Measurements from ENCODE around the gene ALS2CL.
A peak's percentile ranks its signal among the peaks of the same experiment; 100 is the strongest.

Gene ALS2CL

GRCh38 chr3:46667657-46668056 is 25.8 kb downstream of the ALS2CL start:
- H3K4me1 Mint-ChIP-seq, result no peaks in the 10 kb centered on the region
- H3K4me3 Mint-ChIP-seq, result no peak overlapping the region
- peak overlapping the region; percentile 30 for H3K27ac Mint-ChIP-seq
- no peaks in the 10 kb centered on the region for H3K9me3 Mint-ChIP-seq
- no peaks in the 10 kb centered on the region for H3K27me3 Mint-ChIP-seq
- H3K36me3 Mint-ChIP-seq, result no peaks in the 10 kb centered on the region

GRCh38 chr3:46667061-46667621 is 26.3 kb downstream of the ALS2CL start:
- Mint-ChIP-seq H3K9me3 (no peaks in the 10 kb centered on the region), H3K27ac (no peak overlapping the region), H3K36me3 (no peaks in the 10 kb centered on the region), H3K4me3 (no peak overlapping the region), H3K4me1 (no peaks in the 10 kb centered on the region), H3K27me3 (no peaks in the 10 kb centered on the region)

- H3K9me3 Mint-ChIP-seq, result no peaks in the 10 kb centered on the region
- H3K27ac Mint-ChIP-seq, result no peak overlapping the region
- H3K36me3 Mint-ChIP-seq, result no peaks in the 10 kb centered on the region
- no peak overlapping the region for H3K4me3 Mint-ChIP-seq
- H3K27me3 Mint-ChIP-seq, result peaks cover 1% of the 10 kb centered on the region
- no peaks in the 10 kb centered on the region for H3K4me1 Mint-ChIP-seq
These were observed 27.0 kb downstream of the ALS2CL start for GRCh38 chr3:46666453-46666845.

- H3K27ac Mint-ChIP-seq, result no peak overlapping the region
- no peak overlapping the region for H3K4me3 Mint-ChIP-seq
- no peaks in the 10 kb centered on the region for H3K9me3 Mint-ChIP-seq
- H3K4me1 Mint-ChIP-seq, result no peaks in the 10 kb centered on the region
- H3K27me3 Mint-ChIP-seq, result peaks cover 1% of the 10 kb centered on the region
- no peaks in the 10 kb centered on the region for H3K36me3 Mint-ChIP-seq
These were observed 27.6 kb downstream of the ALS2CL start for GRCh38 chr3:46665763-46666452.

GRCh38 chr3:46664971-46665762 is 28.3 kb downstream of the ALS2CL start:
- H3K36me3 Mint-ChIP-seq, result no peaks in the 10 kb centered on the region

GRCh38 chr3:46664188-46664970 is 29.1 kb downstream of the ALS2CL start:
- Mint-ChIP-seq H3K4me1 (no peaks in the 10 kb centered on the region), H3K9me3 (no peaks in the 10 kb centered on the region), H3K27me3 (peaks cover 1% of the 10 kb centered on the region), H3K36me3 (no peaks in the 10 kb centered on the region), H3K4me3 (no peak overlapping the region), H3K27ac (no peak overlapping the region)

More at GRCh38 chr3:46664971-46665762, 28.3 kb downstream of the ALS2CL start:
- Mint-ChIP-seq H3K4me3 (no peak overlapping the region), H3K4me1 (no peaks in the 10 kb centered on the region), H3K27ac (no peak overlapping the region), H3K27me3 (peaks cover 1% of the 10 kb centered on the region), H3K9me3 (no peaks in the 10 kb centered on the region)

- Mint-ChIP-seq H3K4me1 (no peaks in the 10 kb centered on the region), H3K27me3 (peaks cover 1% of the 10 kb centered on the region), H3K36me3 (no peaks in the 10 kb centered on the region), H3K27ac (peak overlapping the region; percentile 79), H3K9me3 (no peaks in the 10 kb centered on the region), H3K4me3 (no peak overlapping the region)
These were observed 29.8 kb downstream of the ALS2CL start for GRCh38 chr3:46663591-46664135.

- Mint-ChIP-seq H3K9me3 (no peaks in the 10 kb centered on the region), H3K4me3 (no peak overlapping the region), H3K27me3 (peaks cover 1% of the 10 kb centered on the region), H3K36me3 (no peaks in the 10 kb centered on the region), H3K4me1 (no peaks in the 10 kb centered on the region), H3K27ac (peak overlapping the region; percentile 79)
These were observed 30.5 kb downstream of the ALS2CL start for GRCh38 chr3:46662771-46663551.

- no peak overlapping the region for H3K27ac Mint-ChIP-seq
- H3K27me3 Mint-ChIP-seq, result peaks cover 1% of the 10 kb centered on the region
- H3K9me3 Mint-ChIP-seq, result no peaks in the 10 kb centered on the region
- H3K36me3 Mint-ChIP-seq, result no peaks in the 10 kb centered on the region
- no peaks in the 10 kb centered on the region for H3K4me1 Mint-ChIP-seq
- H3K4me3 Mint-ChIP-seq, result no peak overlapping the region
These were observed 31.4 kb downstream of the ALS2CL start for GRCh38 chr3:46661776-46662766.

GRCh38 chr3:46660543-46661523 is 32.6 kb downstream of the ALS2CL start:
- peaks cover 1% of the 10 kb centered on the region for H3K27me3 Mint-ChIP-seq
- no peak overlapping the region for H3K27ac Mint-ChIP-seq

GRCh38 chr3:46660003-46660402 is 33.5 kb downstream of the ALS2CL start:
- Mint-ChIP-seq H3K27me3 (peaks cover 3% of the 10 kb centered on the region), H3K4me1 (no peaks in the 10 kb centered on the region), H3K36me3 (no peaks in the 10 kb centered on the region), H3K27ac (no peak overlapping the region), H3K9me3 (no peaks in the 10 kb centered on the region), H3K4me3 (no peak overlapping the region)

More at GRCh38 chr3:46660543-46661523, 32.6 kb downstream of the ALS2CL start:
- no peaks in the 10 kb centered on the region for H3K9me3 Mint-ChIP-seq
- no peaks in the 10 kb centered on the region for H3K4me1 Mint-ChIP-seq
- H3K4me3 Mint-ChIP-seq, result no peak overlapping the region
- H3K36me3 Mint-ChIP-seq, result no peaks in the 10 kb centered on the region

GRCh38 chr3:46659285-46659684 is 34.2 kb downstream of the ALS2CL start:
- Mint-ChIP-seq H3K36me3 (no peaks in the 10 kb centered on the region), H3K27me3 (peaks cover 3% of the 10 kb centered on the region), H3K9me3 (no peaks in the 10 kb centered on the region), H3K4me3 (no peak overlapping the region), H3K27ac (no peak overlapping the region), H3K4me1 (no peaks in the 10 kb centered on the region)
